HG03520 (cell line): ENCODE results near the gene THSD7B.
"Not testable (repeated sequence)": the region's sequence is repeated elsewhere in the genome, so short reads cannot be mapped to it uniquely, and the experiment has no call there.

Experiments used
- ATAC-seq: cut with Tn5 transposase; IDR thresholded peaks from one replicate; pipeline ENCODE4 v1.9.1; 2021; ENCODE audit warnings: mild to moderate bottlenecking, moderate library complexity; ENCODE audit not compliant: unreplicated experiment

Gene THSD7B

DNA sequence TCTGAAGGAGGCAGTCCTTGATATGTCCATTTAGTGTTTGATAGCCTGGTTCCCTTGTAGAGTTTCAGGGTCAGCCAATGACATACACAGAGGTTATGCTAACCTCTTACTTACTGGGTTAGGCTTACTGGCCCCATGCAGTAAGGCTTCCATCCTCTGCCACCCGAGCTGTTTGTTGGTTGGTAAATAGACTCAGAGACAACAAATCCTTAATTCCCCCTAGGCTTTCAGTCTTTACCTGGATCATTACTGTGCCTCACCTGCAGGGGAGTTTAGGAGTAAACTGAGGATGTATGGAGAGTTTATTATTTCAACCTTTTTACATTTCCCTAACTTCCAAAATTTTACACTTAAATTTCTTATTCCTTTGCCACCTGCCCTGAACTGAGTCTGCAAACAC is 746.2 kb downstream of the THSD7B start:
- no peak for ATAC-seq

DNA sequence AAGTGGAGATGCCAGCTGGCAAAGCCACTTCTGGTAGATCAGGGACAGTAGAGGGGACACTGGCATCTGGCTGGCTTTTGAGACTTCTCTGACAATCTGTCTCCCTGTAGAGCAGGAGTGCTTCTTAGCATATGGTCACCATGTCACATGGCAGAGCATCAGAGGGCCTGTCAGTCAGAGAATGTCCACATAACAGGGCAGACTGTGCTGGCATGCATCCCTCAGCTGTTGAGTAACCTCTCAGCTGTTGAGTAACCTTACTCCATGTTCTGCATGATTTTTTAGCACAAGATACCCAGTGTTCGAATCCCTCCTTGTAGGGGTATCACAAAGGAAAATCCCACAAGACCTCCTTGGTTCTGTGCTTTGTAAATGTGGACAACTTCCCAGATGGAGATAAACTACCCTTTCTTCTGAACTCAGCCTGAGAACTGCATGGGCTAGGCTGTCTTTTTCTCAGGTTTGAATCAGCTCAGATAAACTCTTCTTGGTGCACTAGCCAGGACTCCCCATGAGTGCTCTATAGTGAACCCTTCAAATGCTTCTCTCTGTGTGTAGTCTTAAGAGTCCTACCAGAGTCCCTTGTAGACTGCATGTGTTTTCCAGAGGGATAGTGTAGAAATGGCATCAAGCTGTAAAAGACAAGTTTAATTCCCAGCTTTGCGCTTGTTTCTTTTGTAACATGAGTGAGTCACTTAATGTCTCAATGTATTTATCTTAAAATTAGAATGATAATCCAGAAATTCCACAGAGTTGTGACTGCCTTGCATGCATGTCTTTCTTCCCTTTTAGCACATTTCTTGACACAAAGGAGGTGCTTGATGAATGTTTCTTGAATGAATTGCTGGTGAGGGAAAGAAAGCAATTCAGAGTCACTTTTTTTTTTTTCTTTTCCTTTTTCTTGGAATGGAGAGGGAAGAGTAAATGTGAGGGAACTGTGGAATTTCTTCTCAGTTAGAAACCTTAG is 756.6 kb downstream of the THSD7B start:
- no peak for ATAC-seq

DNA sequence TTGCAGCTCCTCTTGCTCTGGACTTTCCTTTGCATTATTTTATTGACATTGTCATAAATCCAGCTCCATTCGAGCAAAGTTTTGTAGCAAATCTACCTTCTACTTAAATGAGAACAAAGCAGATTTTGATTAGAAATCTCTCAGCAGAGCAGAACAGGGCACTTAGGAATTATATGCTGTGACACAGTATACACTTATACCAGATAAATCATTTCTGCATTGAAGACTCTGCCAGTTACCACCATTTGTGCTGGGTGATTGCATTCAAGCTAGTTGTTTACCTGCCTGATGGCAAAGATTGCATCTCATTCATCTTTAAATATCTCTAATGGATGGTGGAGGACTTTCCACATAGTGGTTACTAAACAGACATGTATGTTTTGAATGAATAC is 757.3 kb downstream of the THSD7B start:
- no peak for ATAC-seq

DNA sequence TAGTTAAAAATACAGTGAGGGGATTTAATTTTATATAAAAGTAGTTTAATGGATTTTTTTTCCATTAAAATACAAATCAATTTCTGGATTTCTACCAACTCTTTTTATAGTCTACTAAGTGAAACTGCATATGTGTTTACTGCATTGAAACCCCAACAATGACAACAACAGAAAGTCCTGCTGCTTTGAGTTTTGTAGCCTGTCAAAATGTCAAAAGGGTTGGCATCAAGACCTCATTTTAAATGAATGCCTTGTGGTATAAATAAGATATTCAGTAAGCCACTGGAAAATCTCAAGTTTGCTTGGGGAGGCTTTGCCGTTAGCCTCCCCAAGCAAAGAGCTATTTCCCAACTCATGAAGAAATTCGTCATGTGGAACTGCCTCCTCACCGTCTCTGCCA is 758.6 kb downstream of the THSD7B start:
- ATAC-seq = no peak

DNA sequence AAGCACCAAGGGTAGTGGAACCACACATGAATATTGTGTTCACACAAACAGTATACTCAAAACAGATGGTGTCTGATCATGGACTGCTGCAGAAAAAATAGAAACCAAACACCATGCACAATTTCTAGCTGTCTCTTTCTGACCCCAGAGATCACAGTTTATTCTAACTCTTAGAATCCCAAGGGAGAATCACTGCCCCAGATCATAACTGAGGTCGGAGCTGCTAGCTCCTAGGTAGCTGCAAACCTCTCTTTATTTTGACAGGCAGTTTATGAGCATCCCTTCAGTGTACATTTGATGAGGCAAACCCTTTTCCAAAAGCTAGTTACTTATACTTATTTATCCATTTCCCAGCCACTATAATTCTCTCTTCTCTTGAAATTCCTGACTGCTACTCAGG is 759.8 kb downstream of the THSD7B start:
- no peak for ATAC-seq

DNA sequence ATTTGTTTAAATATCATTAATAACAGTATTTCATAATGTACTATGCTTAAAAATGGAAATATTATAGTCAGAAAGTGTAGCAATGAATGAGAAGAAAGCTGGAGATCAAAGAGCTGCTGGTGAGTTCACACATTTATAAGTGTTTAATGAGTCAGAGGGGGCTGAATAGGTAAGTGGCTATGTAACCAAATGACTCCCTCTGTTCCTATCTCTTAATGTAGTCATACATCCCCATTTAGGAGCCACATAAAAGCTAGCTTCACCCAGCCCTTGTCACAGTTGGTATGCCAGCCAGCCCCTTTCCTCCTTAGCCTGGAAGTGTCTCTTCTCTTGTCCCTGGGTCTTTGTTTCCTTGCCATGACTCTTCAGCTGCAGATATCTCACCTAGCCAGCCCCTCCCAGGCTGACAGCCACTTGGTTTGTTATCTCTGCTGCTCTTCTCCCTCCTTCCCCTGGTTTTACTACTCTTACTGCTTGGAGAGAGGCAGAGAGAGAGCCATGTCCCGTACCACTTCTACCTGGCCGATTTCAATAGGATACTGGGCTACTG is 760.4 kb downstream of the THSD7B start:
- no peak for ATAC-seq

DNA sequence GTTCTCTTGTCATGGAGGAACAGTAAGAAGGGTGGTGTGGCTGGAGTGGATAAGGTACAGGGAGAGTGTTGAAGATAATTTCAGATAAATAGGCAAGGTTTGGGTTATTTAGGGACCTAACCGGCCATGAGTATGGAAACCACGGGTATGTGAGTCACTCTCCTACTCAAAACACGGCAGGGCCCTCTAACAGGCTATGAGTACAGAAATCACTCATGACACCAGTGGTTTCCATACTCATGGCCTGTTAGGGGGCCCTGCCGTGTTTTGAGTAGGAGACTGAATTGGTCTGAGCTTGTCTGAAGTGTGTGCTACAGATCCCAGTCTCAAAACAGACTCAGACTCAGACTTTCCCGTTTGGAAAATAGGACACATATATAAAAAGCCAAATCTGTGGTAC is 770.6 kb downstream of the THSD7B start:
- ATAC-seq = peak; percentile 76

DNA sequence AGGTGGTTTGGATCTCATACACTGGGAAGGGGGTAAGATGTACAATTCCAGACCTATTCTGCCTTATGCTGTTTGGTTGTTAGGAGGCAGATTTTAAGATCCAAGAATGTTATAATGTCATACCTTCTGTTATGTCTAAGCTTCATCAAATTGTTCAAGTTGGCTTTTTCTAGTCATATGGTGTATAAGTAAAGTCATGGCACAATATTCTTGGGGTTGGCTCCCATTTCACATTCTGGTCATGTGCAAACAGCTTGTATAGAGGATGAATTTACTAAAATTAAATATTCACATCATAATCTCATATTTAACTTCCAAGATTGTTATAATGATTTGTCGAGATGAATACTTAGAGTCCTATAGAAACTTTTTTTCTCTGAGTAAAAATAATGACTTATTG is 774.0 kb downstream of the THSD7B start:
- ATAC-seq = no peak

DNA sequence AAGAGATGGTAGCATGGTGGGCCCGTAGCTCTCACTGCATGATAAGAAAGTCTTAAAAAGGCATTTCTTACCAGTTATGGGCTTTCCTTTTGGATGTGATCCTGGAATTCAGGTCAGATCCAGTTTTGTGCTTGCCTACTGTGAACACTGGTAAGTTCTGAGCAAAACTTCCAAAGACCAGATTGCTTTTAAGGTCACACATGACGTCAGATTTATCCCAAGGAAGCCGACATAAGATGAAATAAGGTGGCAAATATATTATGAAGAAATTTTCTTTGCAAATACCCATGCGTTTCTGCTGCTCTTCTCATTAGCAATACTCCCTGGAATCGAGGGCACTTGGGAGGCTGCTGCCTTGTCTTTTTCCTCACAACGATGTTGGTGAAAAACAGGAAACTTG is 782.5 kb downstream of the THSD7B start:
- no peak for ATAC-seq

DNA sequence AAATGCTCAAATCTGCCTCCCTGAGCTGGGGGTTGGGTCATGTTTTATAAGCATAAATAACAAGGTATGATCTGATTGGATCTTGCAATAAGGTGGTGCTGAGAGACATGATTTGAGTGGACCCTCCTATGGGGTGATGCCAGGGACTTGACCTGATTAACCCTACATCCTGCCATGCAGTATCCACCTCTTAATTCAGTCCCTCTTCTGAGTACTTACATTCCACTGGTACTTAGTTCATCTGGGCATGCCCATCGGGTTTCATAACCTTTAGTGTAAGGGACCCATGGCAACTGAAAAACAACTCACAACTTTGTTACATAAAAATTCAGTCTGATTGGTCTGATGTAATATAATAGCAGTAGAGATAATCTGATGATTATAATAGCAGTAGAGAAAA is 801.0 kb downstream of the THSD7B start:
- no peak for ATAC-seq

DNA sequence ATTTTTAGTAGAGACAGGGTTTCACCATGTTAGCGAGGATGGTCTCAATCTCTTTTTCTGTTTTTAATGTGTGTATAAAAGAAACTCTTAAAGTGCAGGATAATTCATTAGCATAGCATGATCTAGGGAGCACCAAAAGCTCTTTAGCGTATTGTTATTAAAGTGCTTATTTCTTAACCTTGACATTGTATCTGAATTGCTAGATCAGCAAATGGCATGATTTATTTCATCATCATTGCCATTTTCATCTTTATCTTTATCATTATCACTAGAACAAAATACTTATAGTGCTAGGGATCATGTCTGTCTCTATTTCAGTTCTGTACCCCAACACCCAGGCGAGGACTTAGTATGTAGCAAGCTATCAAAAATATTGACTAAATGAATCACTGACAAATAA is 805.1 kb downstream of the THSD7B start:
- no peak for ATAC-seq

DNA sequence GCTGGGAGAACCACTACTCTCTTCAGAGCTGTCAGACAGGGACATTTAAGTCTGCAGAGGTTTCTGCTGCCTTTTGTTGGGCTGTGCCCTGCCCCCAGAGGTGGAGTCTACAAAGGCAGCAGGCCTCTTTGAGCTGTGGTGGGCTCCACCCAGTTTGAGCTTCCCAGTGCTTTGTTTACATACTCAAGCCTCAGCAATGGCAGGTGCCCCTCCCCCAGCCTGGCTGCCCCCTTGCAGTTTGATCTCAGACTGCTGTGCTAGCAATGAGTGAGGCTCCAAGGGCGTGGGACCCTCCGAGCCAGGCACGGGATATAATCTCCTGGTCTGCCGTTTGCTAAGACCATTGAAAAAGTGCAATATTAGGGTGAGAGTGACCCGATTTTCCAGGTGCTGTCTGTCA is 822.5 kb downstream of the THSD7B start:
- ATAC-seq = not testable (repeated sequence)

DNA sequence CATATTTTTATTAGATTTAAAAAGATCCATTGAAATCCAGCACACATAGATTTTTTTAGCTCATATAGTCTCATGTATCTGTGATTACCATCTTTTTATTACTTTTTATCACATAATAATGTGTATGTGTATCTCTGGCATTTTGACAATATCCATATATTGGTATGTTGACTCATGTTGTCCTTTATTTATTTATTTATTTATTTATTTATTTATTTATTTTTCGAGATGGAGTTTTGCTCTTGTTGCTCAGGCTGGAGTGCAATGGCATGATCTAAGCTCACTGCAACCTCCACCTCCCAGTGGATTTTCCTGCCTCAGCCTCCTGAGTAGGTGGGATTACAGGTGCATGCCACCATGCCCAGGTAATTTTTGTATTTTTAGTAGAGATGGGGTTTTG is 823.2 kb downstream of the THSD7B start:
- not testable (repeated sequence) for ATAC-seq

DNA sequence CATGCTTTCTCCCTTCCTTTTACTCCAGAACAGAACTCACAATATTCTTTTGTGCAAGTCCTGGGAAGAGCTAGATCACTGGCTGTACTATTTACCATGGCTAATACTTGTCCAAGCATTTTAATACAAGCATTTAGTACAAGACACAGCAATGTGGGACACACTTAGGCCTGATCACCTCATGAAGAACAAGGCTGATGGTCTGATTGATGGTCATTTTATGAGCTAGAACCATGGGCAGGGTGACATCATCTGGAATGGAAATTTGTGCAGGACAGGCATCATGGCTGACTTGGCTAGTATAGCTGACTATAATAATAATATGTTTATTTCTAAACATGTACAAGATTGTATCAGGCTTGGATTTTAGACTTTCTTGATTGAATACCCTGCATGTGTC is 824.8 kb downstream of the THSD7B start:
- no peak for ATAC-seq

DNA sequence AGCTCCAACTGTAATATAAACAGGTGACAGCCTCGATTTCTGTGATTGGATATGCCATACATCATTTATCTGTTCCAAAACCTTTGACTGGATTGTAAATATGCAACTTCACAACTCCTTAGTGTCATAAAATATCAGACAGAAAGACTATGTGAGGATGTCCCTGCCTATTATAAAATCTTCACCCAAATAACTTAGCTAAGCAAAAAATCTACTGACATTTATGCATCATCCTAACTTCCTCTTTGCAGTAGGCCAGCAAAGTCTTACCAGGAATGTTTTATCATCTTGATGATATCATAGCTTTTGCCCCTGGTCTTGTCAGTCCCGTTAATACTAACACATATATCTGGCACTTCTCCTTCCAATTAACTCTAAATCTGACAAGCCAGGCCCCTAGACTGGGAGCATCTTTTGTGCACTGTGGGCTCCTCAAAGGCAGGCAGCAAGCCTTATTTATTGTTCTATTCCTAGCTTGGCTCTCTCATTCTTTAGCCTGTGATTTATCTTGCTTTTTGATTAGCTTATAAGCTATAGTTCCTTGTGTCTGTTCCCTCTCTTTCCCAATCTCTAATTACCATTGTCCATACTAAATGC is 842.5 kb downstream of the THSD7B start:
- no peak for ATAC-seq

DNA sequence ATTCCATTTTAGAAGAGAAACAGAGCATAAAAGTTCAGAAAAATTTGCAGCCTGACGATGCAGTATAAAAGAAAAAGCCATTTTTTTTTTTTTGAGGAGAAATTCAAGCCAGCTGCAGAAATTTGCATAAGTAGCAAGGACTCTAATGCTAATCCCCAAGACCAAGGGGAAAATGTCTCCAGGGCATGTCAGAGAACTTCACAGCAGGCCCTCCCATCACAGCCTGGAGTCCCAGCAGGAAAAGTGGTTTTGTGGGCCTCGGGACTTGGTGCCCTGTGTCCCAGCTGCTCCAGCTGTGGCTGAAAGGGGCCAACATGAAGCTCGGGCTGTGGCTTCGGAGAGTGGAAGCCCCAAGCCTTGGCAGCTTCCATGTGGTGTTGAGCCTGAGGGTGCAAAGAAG is 873.6 kb downstream of the THSD7B start:
- ATAC-seq = no peak

DNA sequence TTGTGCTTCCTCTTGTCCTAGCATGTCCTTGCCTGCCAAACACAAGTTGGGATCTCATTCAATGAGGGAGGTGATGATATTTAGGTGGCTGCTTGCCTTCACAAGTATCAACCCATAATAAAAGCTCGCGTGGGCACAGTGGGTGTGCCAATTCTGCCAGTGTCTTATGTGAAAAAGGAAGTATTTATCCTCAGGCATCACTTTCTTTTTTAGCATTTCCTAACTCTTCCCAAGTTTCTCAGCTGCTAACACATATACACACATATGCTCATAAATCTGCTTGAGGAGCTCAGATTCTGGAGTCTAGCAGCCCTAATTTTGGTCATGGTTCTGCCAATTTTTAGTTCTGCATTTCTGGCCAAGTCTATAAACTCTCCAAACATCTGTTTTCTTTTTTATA is 879.4 kb downstream of the THSD7B start:
- ATAC-seq = no peak

DNA sequence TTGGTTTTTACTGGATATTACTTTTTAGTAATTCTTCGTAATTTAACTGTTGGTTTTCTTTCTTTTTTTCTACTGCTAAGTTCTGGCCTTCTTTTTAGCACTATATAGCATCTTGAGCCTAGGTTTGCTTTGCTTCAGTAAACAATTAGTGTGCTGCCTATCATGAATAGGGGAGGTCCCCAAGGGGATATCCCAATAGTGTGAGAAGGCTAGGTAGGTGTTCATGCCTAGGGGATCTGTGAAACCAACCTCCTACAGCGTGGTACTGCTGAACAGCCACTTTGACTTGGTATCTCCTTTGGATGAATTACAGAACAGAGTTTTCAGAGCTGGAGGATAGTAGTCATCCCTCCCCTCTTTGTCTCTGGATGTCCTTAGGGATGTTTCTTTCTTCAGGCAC is 888.7 kb downstream of the THSD7B start:
- no peak for ATAC-seq

DNA sequence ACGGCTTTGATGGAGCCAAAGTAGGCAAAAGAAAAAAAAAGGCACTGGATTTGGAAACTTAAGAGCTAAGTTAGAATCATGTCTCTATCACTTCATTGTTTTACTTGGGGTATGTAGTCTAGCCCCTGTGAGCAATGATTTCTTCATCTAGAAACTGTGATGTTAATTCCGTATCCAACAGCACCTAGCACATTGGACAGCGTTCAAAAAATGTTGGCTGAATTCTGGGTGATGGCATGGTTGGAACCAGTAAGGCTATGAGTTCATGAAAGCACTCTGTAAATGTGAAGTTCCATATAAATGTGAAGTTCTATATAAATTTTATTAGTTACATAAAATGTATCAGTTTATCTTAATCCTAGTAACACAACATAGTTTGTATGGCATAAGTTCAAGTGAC is 890.5 kb downstream of the THSD7B start:
- ATAC-seq = no peak

DNA sequence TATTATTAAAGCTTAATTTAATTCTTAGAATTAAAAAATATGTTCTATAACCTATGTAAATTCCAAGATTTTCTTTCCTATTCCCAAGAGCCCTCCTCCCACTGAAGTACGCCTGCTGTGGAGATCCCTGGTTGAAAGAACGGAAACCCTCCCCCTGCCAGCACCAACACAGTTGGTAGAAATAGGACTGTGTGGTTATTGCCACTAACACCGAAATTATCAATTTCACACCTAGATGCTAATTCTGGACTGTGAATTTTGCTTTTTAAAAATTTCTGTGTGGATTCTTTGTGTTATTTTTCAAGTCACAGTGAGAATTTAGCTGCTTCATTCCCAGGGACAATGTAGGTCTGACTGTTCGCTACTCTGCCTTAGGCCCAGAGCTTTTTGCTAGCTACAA is 893.1 kb downstream of the THSD7B start:
- no peak for ATAC-seq

DNA sequence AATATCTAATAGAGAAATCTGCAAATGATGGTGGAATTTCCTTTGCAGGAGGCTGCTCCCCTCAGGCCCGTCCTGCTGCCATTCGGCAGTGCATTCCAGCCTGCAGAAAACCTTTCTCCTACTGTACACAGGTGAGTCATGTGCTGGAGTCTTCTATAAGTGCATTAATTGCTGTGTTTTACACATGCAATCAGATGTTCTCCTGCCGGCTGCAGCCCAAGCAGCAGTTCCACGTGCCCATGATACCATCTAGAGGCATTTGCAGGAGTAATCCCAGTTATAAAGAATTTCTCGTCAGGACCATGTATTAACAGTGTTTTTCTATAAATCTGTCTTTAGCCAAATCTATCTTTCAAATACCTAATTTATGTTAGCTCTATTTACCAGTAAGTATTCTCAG is 894.3 kb downstream of the THSD7B start:
- ATAC-seq = no peak

DNA sequence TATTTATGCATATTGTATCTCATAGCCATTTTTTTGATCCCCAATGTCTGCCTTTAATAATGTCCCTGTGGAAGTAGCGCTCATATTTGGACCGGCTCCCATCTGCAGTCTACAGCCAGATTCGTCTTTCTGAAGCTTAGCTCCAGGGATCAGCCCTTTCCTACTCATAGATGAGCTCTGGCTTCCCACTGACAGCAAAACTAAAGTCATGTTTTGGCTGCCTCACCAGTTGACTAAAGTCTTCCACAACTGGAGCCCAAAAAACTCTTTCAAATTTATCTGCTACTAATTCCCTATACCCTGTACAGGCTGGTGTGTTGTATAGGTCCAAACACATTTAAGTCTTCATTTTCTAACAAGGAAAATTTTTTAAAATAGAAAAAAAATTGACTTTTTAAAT is 904.8 kb downstream of the THSD7B start:
- no peak for ATAC-seq
